Lower leg skin (tissue), 3 donors: Measurements from ENCODE around the gene TEPSIN.

Experiments used
- POLR2A ChIP-seq, 2 donors: fragments of 450-650 bp; IDR thresholded peaks; one replicate each; pipeline ENCODE4 v1.6.1; 2016 to 2017; ENCODE audit warnings: antibody characterized with exemption in 2 of 2, mild to moderate bottlenecking in 1 of 2, moderate library complexity in 1 of 2
- TF ChIP-seq, protein P1 (sequence below), 3 donors: fragments of 450-650 bp; IDR thresholded peaks; one replicate each; pipeline ENCODE4 v1.5.1; 2016; ENCODE audit warnings: antibody characterized with exemption in 3 of 3, mild to moderate bottlenecking in 3 of 3, moderate library complexity in 2 of 3

DNA sequence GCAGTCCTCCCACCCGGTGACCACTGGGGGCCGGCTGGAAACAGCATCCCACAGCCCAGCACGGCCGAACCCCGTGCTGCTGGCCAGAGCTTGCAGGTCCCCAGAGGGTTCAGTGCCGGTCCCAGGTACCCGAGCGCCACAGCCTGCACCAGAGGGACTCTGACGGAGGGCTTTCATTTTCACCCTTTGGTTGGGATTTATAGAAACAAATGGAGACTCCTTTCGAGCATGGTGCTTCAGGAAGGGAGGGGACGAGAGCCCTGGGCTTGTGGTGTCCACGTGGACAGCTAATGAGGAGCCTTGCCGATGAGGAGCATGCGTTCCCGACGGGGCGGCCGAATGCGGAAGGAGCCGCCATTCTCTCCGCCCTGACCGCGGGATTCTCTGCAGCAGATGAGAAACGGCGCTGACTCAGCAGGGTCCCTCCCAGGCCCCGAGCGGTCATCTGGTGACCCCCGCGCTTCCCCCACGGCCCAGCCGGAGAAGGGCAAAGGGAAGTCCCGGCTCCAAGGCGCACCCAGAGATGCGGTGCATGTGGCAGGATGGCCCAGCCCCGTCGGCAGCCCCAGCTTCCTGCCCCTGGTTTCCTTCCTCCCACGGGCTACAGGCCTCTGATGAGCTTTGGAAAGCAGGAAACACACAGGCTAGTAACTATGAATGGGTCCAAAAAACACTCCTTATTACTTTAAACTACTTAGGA is 46.5 kb upstream of the TEPSIN start:
- TF ChIP-seq, protein P1, sequence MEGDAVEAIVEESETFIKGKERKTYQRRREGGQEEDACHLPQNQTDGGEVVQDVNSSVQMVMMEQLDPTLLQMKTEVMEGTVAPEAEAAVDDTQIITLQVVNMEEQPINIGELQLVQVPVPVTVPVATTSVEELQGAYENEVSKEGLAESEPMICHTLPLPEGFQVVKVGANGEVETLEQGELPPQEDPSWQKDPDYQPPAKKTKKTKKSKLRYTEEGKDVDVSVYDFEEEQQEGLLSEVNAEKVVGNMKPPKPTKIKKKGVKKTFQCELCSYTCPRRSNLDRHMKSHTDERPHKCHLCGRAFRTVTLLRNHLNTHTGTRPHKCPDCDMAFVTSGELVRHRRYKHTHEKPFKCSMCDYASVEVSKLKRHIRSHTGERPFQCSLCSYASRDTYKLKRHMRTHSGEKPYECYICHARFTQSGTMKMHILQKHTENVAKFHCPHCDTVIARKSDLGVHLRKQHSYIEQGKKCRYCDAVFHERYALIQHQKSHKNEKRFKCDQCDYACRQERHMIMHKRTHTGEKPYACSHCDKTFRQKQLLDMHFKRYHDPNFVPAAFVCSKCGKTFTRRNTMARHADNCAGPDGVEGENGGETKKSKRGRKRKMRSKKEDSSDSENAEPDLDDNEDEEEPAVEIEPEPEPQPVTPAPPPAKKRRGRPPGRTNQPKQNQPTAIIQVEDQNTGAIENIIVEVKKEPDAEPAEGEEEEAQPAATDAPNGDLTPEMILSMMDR (IDR thresholded peaks at IDR 0.05), result no peak
- no peak for TF ChIP-seq POLR2A (IDR thresholded peaks at IDR 0.05)
